Stimulated activated naive CD8-positive, alpha-beta T cell treated with anti-CD3 and anti-CD28 coated beads, Interleukin-15, Interleukin-2, amounts not matched to agents 100 ng/mL and 50 ng/mL, for 24 hours (primary cell): ENCODE results near the gene TTLL6.
A peak's percentile ranks its signal among the peaks of the same experiment; 100 is the strongest.
"Not testable (repeated sequence)": the region's sequence is repeated elsewhere in the genome, so short reads cannot be mapped to it uniquely, and the experiment has no call there.

Experiments
- H3K27ac Mint-ChIP-seq: one replicate; pipeline ENCODE4 v1.8.0; 2021; ENCODE audit warnings: mild to moderate bottlenecking, mixed read lengths
- H3K27me3 Mint-ChIP-seq: one replicate; pipeline ENCODE4 v1.8.0; 2021; ENCODE audit warnings: mixed read lengths
- H3K36me3 Mint-ChIP-seq: one replicate; pipeline ENCODE4 v1.8.0; 2021; ENCODE audit warnings: low read depth, mixed read lengths
- H3K4me1 Mint-ChIP-seq: one replicate; pipeline ENCODE4 v1.8.0; 2021; ENCODE audit warnings: low read depth, mixed read lengths
- H3K4me3 Mint-ChIP-seq: one replicate; pipeline ENCODE4 v1.8.0; 2021; ENCODE audit warnings: mild to moderate bottlenecking, mixed read lengths
- H3K9me3 Mint-ChIP-seq: one replicate; pipeline ENCODE4 v1.8.0; 2021; ENCODE audit warnings: mixed read lengths

Gene TTLL6

DNA sequence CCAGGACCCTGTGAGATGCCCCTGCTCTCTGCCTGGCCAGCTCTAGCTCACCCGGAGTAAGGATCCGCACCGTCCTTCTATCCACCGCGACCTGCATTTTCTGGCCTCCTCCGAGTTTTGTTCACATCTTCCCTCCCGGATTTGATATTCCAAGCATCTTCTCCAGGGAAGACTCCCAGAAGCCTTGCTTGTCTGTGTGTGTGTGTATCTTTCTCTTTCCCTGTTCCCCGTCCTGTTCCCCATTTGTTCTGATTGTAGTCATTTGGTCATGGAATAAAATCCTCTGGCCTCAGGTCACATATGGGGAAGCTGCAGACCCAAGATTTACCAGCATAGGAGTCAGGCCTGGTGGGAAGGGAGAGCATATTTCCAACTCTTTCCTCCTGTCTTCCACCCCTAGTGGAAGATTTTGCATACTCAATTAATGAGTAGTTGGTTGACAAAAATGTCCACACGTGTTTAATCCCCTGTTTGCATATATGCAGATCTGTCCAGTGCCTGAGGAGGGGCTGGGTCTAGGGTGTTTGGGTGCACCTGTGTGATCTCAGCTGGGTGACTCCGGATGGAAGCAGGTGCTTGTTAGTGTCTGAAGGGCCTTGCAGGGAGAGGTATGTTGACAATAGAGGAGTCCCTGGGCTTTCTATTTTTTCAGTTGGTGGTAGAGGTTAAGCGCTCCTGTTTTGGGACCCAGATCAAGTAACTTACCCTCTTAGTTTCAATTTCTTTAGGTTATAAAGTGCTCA is 96.6 kb downstream of the TTLL6 start:
- H3K27ac Mint-ChIP-seq, result no peak overlapping the region
- peak overlapping the region; percentile 38 for H3K4me3 Mint-ChIP-seq
- no peaks in the 10 kb centered on the region for H3K9me3 Mint-ChIP-seq
- H3K4me1 Mint-ChIP-seq, result peaks cover 42% of the 10 kb centered on the region
- peaks cover 4% of the 10 kb centered on the region for H3K36me3 Mint-ChIP-seq
- peaks cover 97% of the 10 kb centered on the region for H3K27me3 Mint-ChIP-seq

DNA sequence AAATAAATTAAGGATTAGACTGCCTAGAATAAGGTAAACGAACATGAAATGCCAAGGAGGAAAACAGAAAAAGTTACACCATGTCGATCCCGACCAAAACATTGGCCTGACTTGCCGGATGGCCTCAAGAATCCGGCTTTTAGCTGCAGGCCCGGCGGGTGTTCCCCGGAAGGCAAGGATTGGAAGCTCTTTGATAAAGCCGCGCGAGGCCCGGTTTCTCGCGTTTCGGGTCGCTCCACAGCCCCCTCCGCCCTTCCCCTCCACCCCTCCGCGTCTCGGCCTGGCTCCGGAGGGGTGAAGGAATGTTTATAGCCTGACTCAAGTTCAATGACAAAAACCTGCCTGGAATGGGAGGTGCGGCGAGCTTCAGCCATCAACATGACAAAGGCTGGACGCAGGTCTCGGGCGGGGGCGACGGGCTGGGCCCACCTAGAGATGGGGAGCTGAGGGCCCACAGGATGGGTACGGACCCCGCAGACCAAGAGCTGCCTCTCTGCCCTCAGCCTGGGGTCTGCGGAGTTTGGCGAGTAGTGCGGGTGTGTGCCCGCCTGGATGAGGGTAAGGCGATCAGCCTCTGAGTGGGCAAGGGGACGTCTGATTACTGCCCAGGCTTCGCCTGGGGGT is 97.3 kb downstream of the TTLL6 start:
- peak overlapping the region; percentile 26 for H3K4me3 Mint-ChIP-seq
- no peak overlapping the region for H3K27ac Mint-ChIP-seq
- H3K9me3 Mint-ChIP-seq, result no peaks in the 10 kb centered on the region
- peaks cover 37% of the 10 kb centered on the region for H3K4me1 Mint-ChIP-seq
- H3K36me3 Mint-ChIP-seq, result peaks cover 4% of the 10 kb centered on the region
- H3K27me3 Mint-ChIP-seq, result peaks cover 97% of the 10 kb centered on the region

DNA sequence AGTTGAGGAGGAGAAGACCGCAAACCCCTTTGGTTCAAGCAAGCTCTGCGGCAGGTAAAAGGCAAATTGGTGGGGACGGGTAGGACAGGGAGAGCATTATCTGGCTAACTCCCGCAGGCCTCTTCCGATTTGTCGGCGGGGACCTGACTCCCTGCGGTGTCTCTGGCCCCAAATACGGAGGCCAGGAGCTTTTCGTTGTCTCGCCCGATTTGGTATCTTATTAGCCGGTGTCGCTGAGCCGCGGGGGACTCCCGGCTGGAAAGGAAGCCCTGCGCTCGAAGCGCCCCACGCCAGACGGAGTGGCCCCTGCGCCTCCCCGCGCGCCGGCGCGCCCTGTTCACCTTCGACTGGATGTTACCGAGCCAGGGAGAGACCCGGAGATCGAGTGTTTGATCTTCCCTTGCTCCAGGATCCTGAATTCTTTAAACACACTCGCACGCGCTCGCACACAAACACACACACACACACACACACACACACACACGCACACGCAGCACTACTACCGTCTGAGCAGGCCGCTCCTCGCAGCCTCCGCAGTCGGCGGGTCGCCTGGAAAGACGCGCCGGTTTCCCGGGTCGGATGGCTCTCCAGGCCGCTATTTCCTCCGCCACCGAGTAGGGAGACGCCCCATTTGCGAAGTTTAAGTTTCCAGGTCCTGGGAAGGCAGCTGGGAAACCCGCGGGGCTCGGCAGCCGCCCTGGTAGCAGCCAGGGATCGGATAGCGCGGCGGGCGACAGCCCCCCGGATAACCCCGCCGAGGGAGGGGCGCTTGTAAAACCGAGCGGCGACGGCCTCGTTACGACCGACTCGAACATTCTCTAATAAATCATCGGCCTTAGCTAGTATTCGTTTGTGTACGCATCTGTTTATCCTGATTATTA is 98.0 kb downstream of the TTLL6 start:
- H3K27ac Mint-ChIP-seq, result no peak overlapping the region
- peaks cover 97% of the 10 kb centered on the region for H3K27me3 Mint-ChIP-seq
- H3K4me1 Mint-ChIP-seq, result peaks cover 30% of the 10 kb centered on the region
- H3K9me3 Mint-ChIP-seq, result no peaks in the 10 kb centered on the region
- peak overlapping the region; percentile 51 for H3K4me3 Mint-ChIP-seq
- H3K36me3 Mint-ChIP-seq, result peaks cover 4% of the 10 kb centered on the region

DNA sequence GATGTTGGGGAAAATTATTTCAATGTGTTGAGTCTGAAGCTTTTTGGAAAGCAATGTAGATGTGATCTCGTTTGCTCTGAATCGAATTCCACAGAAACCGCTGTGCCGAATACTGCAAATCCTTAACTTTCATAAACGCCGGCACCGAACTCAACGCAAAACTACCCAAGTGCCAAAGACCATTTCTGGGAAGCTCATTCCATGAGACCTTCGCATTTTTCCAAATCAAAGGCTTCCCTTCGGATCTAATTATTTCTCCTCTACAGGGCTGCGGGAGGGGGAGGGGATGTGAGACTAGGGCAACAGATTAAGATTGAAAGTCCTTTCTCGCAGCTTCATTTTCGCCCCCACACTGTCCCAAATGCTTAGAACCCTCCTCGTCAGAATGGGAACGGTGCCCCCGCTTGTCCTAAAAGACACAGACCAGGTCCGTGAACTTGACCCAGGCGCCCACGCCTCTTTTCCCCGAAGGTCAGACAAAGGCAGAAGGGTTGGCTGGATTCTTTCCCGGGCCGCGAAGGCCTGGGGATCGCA is 98.7 kb downstream of the TTLL6 start:
- H3K9me3 Mint-ChIP-seq, result no peaks in the 10 kb centered on the region
- H3K27me3 Mint-ChIP-seq, result peaks cover 93% of the 10 kb centered on the region
- H3K4me3 Mint-ChIP-seq, result peak overlapping the region; percentile 25
- peaks cover 25% of the 10 kb centered on the region for H3K4me1 Mint-ChIP-seq
- H3K36me3 Mint-ChIP-seq, result peaks cover 4% of the 10 kb centered on the region
- H3K27ac Mint-ChIP-seq, result no peak overlapping the region

DNA sequence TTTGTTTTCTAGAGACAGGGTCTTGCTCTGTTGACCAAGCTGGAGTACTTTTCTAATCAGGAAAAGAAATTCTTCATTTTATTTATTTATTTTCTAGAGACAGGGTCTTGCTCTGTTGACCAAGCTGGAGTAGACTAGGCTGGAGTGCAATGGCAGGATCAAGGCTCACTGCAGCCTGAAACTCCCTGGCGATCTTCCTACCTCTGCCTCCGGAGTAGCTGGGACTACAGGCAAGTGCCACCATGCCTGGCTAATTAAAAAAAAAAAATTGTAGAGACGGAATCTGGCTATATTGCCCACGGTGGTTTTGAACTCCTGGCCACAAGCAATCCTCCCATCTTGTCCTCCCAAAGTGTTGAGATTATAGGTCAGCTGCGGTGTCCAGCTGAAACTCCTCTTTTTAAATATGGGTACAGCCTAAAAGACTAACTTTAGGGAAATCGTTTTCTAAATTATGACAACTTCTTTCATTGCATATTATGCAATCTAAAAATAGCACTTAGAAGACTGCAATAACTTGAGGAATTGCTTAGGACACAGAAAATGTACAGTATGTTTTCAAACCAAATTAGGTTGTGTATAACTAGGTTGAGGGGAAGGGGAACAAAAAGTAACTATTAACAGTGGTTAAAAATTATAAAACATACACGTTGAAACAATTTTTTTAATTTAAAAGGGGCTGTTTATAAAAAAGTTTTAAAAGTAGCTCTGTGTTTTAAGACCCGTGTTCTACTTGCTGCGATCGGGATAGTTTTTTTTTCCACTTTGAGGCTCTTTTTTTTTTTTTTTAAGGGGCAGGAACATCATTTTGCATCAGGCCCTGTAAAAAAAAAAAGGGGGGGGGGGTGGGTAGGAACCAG is 99.4 kb downstream of the TTLL6 start:
- Mint-ChIP-seq H3K9me3 (no peaks in the 10 kb centered on the region), H3K27ac (peak overlapping the region; percentile 42), H3K4me1 (peaks cover 18% of the 10 kb centered on the region), H3K4me3 (no peak overlapping the region), H3K27me3 (peaks cover 91% of the 10 kb centered on the region), H3K36me3 (peaks cover 4% of the 10 kb centered on the region)

DNA sequence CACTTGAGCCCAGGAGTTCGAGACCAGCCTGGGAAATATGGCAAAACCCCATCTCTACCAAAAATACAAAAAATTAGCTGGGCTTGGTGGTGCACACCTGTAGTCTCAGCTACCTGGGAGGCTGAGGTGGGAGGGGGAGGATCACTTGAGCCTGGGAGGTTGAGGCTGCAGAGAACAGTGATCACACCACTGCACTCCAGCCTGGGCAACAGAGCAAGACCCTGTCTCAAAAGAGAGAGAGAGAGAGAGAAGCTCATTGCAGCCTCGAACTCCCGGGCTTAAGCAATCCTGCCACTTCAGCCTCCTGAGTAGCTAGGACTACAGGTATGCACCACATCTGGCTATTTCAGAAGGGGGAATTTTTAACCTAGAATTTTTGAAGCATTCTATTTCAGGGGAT is 100.5 kb downstream of the TTLL6 start:
- H3K27ac Mint-ChIP-seq, H3K36me3 Mint-ChIP-seq, H3K4me3 Mint-ChIP-seq, H3K9me3 Mint-ChIP-seq: not testable (repeated sequence)
- Mint-ChIP-seq H3K4me1 (peaks cover 17% of the 10 kb centered on the region), H3K27me3 (peaks cover 84% of the 10 kb centered on the region)

DNA sequence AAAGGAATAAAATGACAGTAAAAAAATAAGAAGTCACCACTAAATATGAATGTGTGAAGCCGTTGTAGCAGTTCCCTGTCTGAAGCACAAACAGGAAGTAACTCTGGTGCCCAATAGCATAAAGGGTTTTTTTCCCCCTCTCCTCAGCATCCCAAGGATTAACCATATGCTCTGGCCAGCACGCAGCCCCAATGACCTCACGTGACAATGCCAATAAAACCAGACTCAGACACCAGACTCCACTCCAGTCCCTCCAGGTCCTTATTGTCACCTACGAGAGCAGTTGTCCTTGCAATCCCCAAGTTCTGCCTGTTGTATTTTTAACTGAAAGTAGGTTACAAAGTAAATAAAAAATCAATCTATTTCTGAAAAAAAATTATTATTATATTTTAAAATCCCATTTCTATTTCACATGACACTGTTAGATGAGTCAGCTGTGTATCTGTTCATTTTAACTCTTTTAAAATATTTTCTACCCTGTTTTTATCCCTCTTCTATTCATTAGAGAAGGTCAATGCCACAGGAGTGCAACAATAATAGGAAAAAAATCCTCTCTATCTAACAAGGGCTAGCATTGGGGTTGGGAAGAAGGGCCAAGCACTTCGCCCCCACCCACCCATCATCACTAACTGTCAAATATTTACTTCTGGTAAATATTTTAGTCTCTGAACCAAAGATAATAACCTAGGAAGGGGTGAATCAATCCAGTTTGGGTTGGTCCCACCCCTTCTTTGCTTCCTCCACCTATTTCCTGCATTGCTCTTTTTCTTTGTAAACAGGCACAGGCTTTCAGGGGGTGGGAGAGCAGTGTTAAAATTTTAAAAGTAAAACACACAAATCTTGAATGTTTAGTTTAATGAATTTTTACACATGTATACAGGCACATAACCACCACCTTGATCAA is 101.3 kb downstream of the TTLL6 start:
- no peak overlapping the region for H3K27ac Mint-ChIP-seq
- H3K36me3 Mint-ChIP-seq, result peaks cover 4% of the 10 kb centered on the region

More for the DNA sequence above, 101.3 kb downstream of the TTLL6 start:
- Mint-ChIP-seq H3K27me3 (peaks cover 82% of the 10 kb centered on the region), H3K4me1 (peaks cover 17% of the 10 kb centered on the region), H3K4me3 (no peak overlapping the region), H3K9me3 (no peaks in the 10 kb centered on the region)
